ENCODE data around the gene CIAO3.
"Not testable (repeated sequence)": the region's sequence is repeated elsewhere in the genome, so short reads cannot be mapped to it uniquely, and the experiment has no call there.

Gene CIAO3

GRCh38 chr16:700684-701584 lies 39.9 kb downstream of the CIAO3 start:
- in situ Hi-C loops (cut with MboI; ENCODE audit: low sequenced_read_pairs), result loop anchor here (25.0 kb wide), 1 partner anchor 361 kb away; the partner anchor contains the start of gene SSTR5

- in situ Hi-C loops (cut with MboI; ENCODE audit: low sequenced_read_pairs), result no loop called here
These were observed 41.7 kb downstream of the CIAO3 start for GRCh38 chr16:698911-699671.

GRCh38 chr16:695355-696089 lies 45.3 kb downstream of the CIAO3 start:
- in situ Hi-C loops (cut with MboI; ENCODE audit: low sequenced_read_pairs), result no loop called here

GRCh38 chr16:694863-695354 lies 45.9 kb downstream of the CIAO3 start:
- in situ Hi-C loops (cut with MboI; ENCODE audit: low sequenced_read_pairs), result no loop called here

GRCh38 chr16:694187-694862 lies 46.5 kb downstream of the CIAO3 start:
- in situ Hi-C loops (cut with MboI; ENCODE audit: low sequenced_read_pairs), result no loop called here

- in situ Hi-C loops (cut with MboI; ENCODE audit: low sequenced_read_pairs), result no loop called here
These were observed 47.0 kb downstream of the CIAO3 start for GRCh38 chr16:693766-694165.

- in situ Hi-C loops (cut with MboI; ENCODE audit: low sequenced_read_pairs), result no loop called here
These were observed 47.4 kb downstream of the CIAO3 start for GRCh38 chr16:693364-693763.

- in situ Hi-C loops (cut with MboI; ENCODE audit: low sequenced_read_pairs), result no loop called here
These were observed 48.3 kb downstream of the CIAO3 start for GRCh38 chr16:692356-693108.

GRCh38 chr16:691242-691641 lies 49.6 kb downstream of the CIAO3 start:
- in situ Hi-C loops (cut with MboI; ENCODE audit: low sequenced_read_pairs), result not testable (repeated sequence)

- in situ Hi-C loops (cut with MboI; ENCODE audit: low sequenced_read_pairs), result no loop called here
These were observed 51.5 kb downstream of the CIAO3 start for GRCh38 chr16:689175-689897.

GRCh38 chr16:687499-687898 lies 53.3 kb downstream of the CIAO3 start:
- in situ Hi-C loops (cut with MboI; ENCODE audit: low sequenced_read_pairs), result no loop called here

GRCh38 chr16:686459-687260 lies 54.1 kb downstream of the CIAO3 start:
- in situ Hi-C loops (cut with MboI; ENCODE audit: low sequenced_read_pairs), result no loop called here

- in situ Hi-C loops (cut with MboI; ENCODE audit: low sequenced_read_pairs), result no loop called here
These were observed 54.8 kb downstream of the CIAO3 start for GRCh38 chr16:685967-686366.

GRCh38 chr16:684961-685696 lies 55.7 kb downstream of the CIAO3 start:
- in situ Hi-C loops (cut with MboI; ENCODE audit: low sequenced_read_pairs), result no loop called here

GRCh38 chr16:684071-684794 lies 56.6 kb downstream of the CIAO3 start, which contains the start of gene JMJD8:
Gene JMJD8, minus strand, starts transcription at chr16:684334. Its CDS starts 15 bp downstream, at chr16:684319.
- in situ Hi-C loops (cut with MboI; ENCODE audit: low sequenced_read_pairs), result no loop called here

GRCh38 chr16:683396-684070 lies 57.3 kb downstream of the CIAO3 start:
- in situ Hi-C loops (cut with MboI; ENCODE audit: low sequenced_read_pairs), result no loop called here
